Natural killer cell (primary cell): ENCODE measurements around the gene DLX5. TPM values are rescaled to one million over a fixed set of nuclear protein-coding genes. Genes with fewer than 3 reads are reported as not detected.

ENCODE experiments used
- ATAC-seq, 3 donors: fragments of 150-1000 bp in 2 of 3; fragments of 200-7000 bp in 1 of 3; cut with Tn5 transposase; 1 replicate in 1 of 3; 2 replicates in 2 of 3; pipeline ENCODE4 v1.10.0; 2021; ENCODE audit warnings: mild to moderate bottlenecking in 2 of 3, moderate library complexity in 2 of 3
- DNase-seq, 2 donors: peaks; one replicate each; pipeline versions ENCODE4 v3.0.0 to v3.0.0-alpha.2; 2013 to 2021; ENCODE audit warnings: mixed read lengths in 1 of 2
- H3K27ac ChIP-seq: one replicate; pipeline ENCODE4 v1.5.1; 2013; ENCODE audit warnings: mild to moderate bottlenecking, low read length
- H3K27me3 ChIP-seq: one replicate; pipeline ENCODE4 v1.6.1; 2013; ENCODE audit warnings: low read length; ENCODE audit not compliant: control insufficient read depth, insufficient read depth
- H3K36me3 ChIP-seq: one replicate; pipeline ENCODE4 v1.6.1; 2013; ENCODE audit warnings: low read length; ENCODE audit not compliant: control insufficient read depth, insufficient read depth
- H3K4me1 ChIP-seq: one replicate; pipeline ENCODE4 v1.6.1; 2013; ENCODE audit warnings: low read length; ENCODE audit not compliant: control insufficient read depth, insufficient read depth
- H3K4me3 ChIP-seq: one replicate; pipeline ENCODE4 v1.5.1; 2013; ENCODE audit warnings: low read length
- H3K9me3 ChIP-seq: one replicate; pipeline ENCODE4 v1.6.1; 2013; ENCODE audit warnings: low read length; ENCODE audit not compliant: control insufficient read depth, insufficient read depth
- H3K27ac Mint-ChIP-seq, 2 donors: one replicate each; pipeline ENCODE4 v1.8.0; 2022; ENCODE audit warnings: mild to moderate bottlenecking in 2 of 2, mixed read lengths in 2 of 2, moderate library complexity in 1 of 2
- H3K27me3 Mint-ChIP-seq, 2 donors: one replicate each; pipeline ENCODE4 v1.8.0; 2022; ENCODE audit warnings: low read depth in 2 of 2, mixed read lengths in 2 of 2
- H3K36me3 Mint-ChIP-seq: one replicate; pipeline ENCODE4 v1.8.0; 2022; ENCODE audit warnings: mixed read lengths
- H3K4me1 Mint-ChIP-seq, 2 donors: one replicate each; pipeline ENCODE4 v1.8.0; 2022; ENCODE audit warnings: mixed read lengths in 2 of 2
- H3K4me3 Mint-ChIP-seq: one replicate; pipeline ENCODE4 v1.8.0; 2022; ENCODE audit warnings: mild to moderate bottlenecking, moderate library complexity, mixed read lengths
- H3K9me3 Mint-ChIP-seq, 2 donors: one replicate each; pipeline ENCODE4 v1.8.0; 2022; ENCODE audit warnings: mixed read lengths in 2 of 2
- CTCF ChIP-seq: fragments of 200-600 bp; IDR thresholded peaks from one replicate; pipeline ENCODE4 v1.8.0; 2022; ENCODE audit warnings: antibody characterized with exemption
- WGBS: methylation state at CpG from one replicate; pipeline ENCODE4 v1.1.7; 2013; ENCODE audit warnings: missing lambda C conversion rate; ENCODE audit not compliant: insufficient coverage; 5-methylcytosine and 5-hydroxymethylcytosine counted together
- intact Hi-C: fragments of 100-400 bp; cut with micrococcal nuclease; formaldehyde crosslinking; loops from one replicate; pipeline ENCODE4 v1.14.2; 2022
- total RNA-seq, 4 donors: library from RNA; stranded (reverse); fragments of 120-200 nt in 1 of 4; gene quantifications; one replicate each; pipeline versions ENCODE4 v1.2.3 to v1.2.4, GENCODE V29; 2013 to 2022

DLX5 gene
- total RNA-seq, 3 donors from 2014 or later (not counting 1 experiment from before 2014, with no cell fraction given): not detected

DNA sequence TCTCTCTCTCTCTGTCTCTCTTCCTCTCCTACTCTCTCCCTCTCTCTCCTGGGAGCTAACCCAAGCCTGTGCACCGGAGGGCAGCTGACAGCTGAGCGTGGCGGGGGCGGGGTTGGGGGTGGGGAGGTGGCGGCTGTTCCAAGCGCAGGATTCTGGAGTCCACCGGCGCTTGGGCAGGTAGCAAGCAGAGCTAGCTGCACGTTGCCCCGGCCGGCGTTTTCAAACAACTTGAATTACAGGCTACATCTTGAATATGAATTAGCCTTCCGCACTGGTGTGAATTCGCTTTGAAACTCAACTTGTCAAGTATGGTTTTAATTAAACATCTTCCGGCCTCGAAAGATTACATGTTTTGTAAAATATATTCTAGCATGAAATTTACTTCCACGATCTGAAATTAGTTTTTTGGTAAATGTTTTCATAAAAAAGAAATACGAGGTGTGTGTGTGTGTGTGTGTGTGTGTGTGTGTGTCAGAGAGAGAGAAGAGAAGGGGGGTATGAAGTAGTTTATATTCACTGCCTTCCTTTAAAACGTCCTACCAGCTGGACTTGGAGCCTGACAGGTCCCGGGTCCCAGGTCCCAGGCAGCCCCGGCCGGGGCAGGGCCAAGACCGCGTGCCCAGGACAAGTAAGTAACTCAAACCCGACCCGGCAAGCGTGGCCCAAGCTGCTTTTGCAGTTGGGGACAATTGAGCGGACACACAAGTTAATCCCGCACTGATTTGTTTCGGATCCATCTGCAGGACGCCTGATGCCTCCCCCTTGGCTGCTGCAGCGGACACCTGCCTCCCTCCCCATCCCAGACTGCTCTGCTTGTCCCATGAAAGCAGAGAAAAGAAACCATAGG lies 28.3 kb downstream of the DLX5 start:
- Mint-ChIP-seq H3K27me3 (peaks cover 83 to 98% of the 10 kb centered on the region in 2 donors), H3K4me3 (no peak overlapping the region), H3K27ac (no peak overlapping the region), H3K36me3 (peaks cover 24% of the 10 kb centered on the region), H3K4me1 (peaks cover 0 to 9% of the 10 kb centered on the region in 2 donors), H3K9me3 (peaks cover 0 to 3% of the 10 kb centered on the region in 2 donors)
- ATAC-seq (no peak), DNase-seq (no peak)
- intact Hi-C loops: no loop called here
- H3K4me3 ChIP-seq: no peak overlapping the region
- no peaks in the 10 kb centered on the region for H3K9me3 ChIP-seq
- no peak for TF ChIP-seq CTCF
- 5% methylated on average over 30 of the region's 32 CpGs for WGBS
- peaks cover 5% of the 10 kb centered on the region for H3K4me1 ChIP-seq
- H3K27me3 ChIP-seq: peaks cover 67% of the 10 kb centered on the region
- no peaks in the 10 kb centered on the region for H3K36me3 ChIP-seq
- no peak overlapping the region for H3K27ac ChIP-seq

DNA sequence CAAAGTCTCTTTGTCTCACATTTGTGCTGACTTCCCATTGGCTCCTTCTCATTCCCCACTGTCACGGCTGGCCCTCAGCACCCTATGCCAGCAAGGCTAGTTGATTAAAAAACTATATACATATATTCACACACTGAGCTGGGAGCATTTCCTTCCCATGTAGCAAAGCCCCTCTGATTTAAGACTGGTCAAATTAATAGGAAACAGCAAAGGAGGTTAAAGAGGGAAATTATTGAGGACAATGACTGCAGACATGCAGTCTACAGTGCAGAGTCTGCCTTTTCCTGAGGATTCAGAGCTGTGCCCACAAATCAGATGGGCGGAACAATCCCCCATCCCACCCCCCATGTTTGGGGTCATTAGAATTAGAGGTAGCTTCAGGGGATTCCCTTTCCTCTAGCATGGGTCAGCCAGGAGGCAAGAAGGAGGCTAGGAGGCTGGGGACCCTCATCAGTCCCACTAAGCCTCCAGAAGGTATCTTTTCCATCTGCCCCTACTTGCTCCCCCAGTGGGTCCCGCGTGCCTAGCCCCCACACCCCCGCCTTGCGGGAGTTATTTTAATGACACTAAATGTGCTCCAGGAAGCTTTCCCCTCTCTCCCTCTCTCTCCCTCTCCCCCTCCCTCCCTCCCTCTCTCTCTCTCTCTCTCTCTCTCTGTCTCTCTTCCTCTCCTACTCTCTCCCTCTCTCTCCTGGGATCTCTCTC lies 29.1 kb downstream of the DLX5 start:
- no peak overlapping the region for H3K4me3 Mint-ChIP-seq
- ATAC-seq (no peak), DNase-seq (no peak)
- intact Hi-C loops: no loop called here
- Histone ChIP-seq H3K4me1 (peaks cover 5% of the 10 kb centered on the region), H3K27ac (no peak overlapping the region), H3K36me3 (no peaks in the 10 kb centered on the region), H3K27me3 (peaks cover 59% of the 10 kb centered on the region), H3K9me3 (no peaks in the 10 kb centered on the region), H3K4me3 (no peak overlapping the region)
- H3K4me1 Mint-ChIP-seq: peaks cover 0 to 9% of the 10 kb centered on the region in 2 donors
- peaks cover 80 to 97% of the 10 kb centered on the region in 2 donors for H3K27me3 Mint-ChIP-seq
- H3K9me3 Mint-ChIP-seq: peaks cover 0 to 3% of the 10 kb centered on the region in 2 donors
- no peak overlapping the region for H3K27ac Mint-ChIP-seq
- WGBS: 16% methylated on average over 6 of the region's 6 CpGs
- peaks cover 24% of the 10 kb centered on the region for H3K36me3 Mint-ChIP-seq
- TF ChIP-seq CTCF: no peak

GRCh38 chr7:96993980-96994379 lies 30.7 kb downstream of the DLX5 start:
- no peaks in the 10 kb centered on the region for H3K36me3 ChIP-seq
- H3K36me3 Mint-ChIP-seq: peaks cover 24% of the 10 kb centered on the region

More at GRCh38 chr7:96993980-96994379, 30.7 kb downstream of the DLX5 start:
- peaks cover 0 to 3% of the 10 kb centered on the region in 2 donors for H3K9me3 Mint-ChIP-seq
- intact Hi-C loops: no loop called here
- DNase-seq: no peak
- Histone ChIP-seq H3K27ac (no peak overlapping the region), H3K4me3 (no peak overlapping the region), H3K4me1 (peaks cover 5% of the 10 kb centered on the region), H3K9me3 (no peaks in the 10 kb centered on the region), H3K27me3 (peaks cover 53% of the 10 kb centered on the region)
- no peak overlapping the region for H3K4me3 Mint-ChIP-seq
- peaks cover 0 to 9% of the 10 kb centered on the region in 2 donors for H3K4me1 Mint-ChIP-seq
- TF ChIP-seq CTCF: no peak
- no peak for ATAC-seq
- 44% methylated on average over 1 of the region's 1 CpG for WGBS
- no peak overlapping the region for H3K27ac Mint-ChIP-seq
- peaks cover 79 to 97% of the 10 kb centered on the region in 2 donors for H3K27me3 Mint-ChIP-seq
